RWPE2 (cell line): ENCODE results near the gene ZACN.

Source experiments
- ATAC-seq: fragments of 200-7000 bp; cut with Tn5 transposase; 3 replicates; pipeline ENCODE4 v1.9.1; 2021; ENCODE audit warnings: low read depth
- DNase-seq: peaks from one replicate; pipeline ENCODE4 v3.0.0-alpha.2; 2020; ENCODE audit warnings: low spot score
- H3K27ac ChIP-seq: fragments of 450-650 bp; 2 replicates; pipeline ENCODE4 v1.5.1; 2017; ENCODE audit warnings: mild to moderate bottlenecking; ENCODE audit not compliant: poor library complexity, severe bottlenecking
- H3K27me3 ChIP-seq: fragments of 250-450 bp; sonication (Bioruptor Pico); 2 replicates; pipeline ENCODE4 v1.5.1; 2021; ENCODE audit warnings: mild to moderate bottlenecking, moderate library complexity; ENCODE audit not compliant: insufficient read depth, poor library complexity, severe bottlenecking
- H3K36me3 ChIP-seq: fragments of 250-450 bp; sonication (Bioruptor Pico); 2 replicates; pipeline ENCODE4 v1.5.1; 2020; ENCODE audit warnings: low read depth, mild to moderate bottlenecking, moderate library complexity
- H3K4me1 ChIP-seq: fragments of 250-450 bp; sonication (Bioruptor Pico); 2 replicates; pipeline ENCODE4 v1.5.1; 2021; ENCODE audit warnings: mild to moderate bottlenecking, moderate library complexity; ENCODE audit not compliant: insufficient read depth, poor library complexity, severe bottlenecking
- H3K4me3 ChIP-seq: fragments of 250-450 bp; sonication (Bioruptor Pico); 2 replicates; pipeline ENCODE4 v1.5.1; 2021; ENCODE audit warnings: mild to moderate bottlenecking, moderate library complexity; ENCODE audit not compliant: severe bottlenecking
- H3K9me3 ChIP-seq: fragments of 250-450 bp; sonication (Bioruptor Pico); 2 replicates; pipeline ENCODE4 v1.5.1; 2021; ENCODE audit warnings: mild to moderate bottlenecking, moderate library complexity; ENCODE audit not compliant: severe bottlenecking
- CTCF ChIP-seq: fragments of 450-650 bp; IDR thresholded peaks from one replicate; pipeline ENCODE4 v1.5.1; 2017; ENCODE audit warnings: mild to moderate bottlenecking, moderate library complexity; ENCODE audit not compliant: poor library complexity, severe bottlenecking

The ZACN gene

GRCh38 chr17:76086384-76086783 is 7.4 kb downstream of the ZACN start:
- Histone ChIP-seq H3K36me3 (peaks cover 42% of the 10 kb centered on the region), H3K4me3 (no peak overlapping the region), H3K9me3 (no peaks in the 10 kb centered on the region), H3K27ac (no peak overlapping the region), H3K4me1 (no peaks in the 10 kb centered on the region), H3K27me3 (no peaks in the 10 kb centered on the region)
- DNase-seq (no peak), ATAC-seq (no peak)
- TF ChIP-seq CTCF, result no peak

GRCh38 chr17:76087531-76087930 is 8.5 kb downstream of the ZACN start:
- no peak overlapping the region for H3K27ac ChIP-seq
- no peak overlapping the region for H3K4me3 ChIP-seq
- ATAC-seq, result no peak
- no peak for TF ChIP-seq CTCF
- H3K36me3 ChIP-seq, result peaks cover 47% of the 10 kb centered on the region
- DNase-seq, result no peak
- H3K27me3 ChIP-seq, result no peaks in the 10 kb centered on the region
- no peaks in the 10 kb centered on the region for H3K4me1 ChIP-seq
- no peaks in the 10 kb centered on the region for H3K9me3 ChIP-seq

- DNase-seq, result no peak
- Histone ChIP-seq H3K4me1 (no peaks in the 10 kb centered on the region), H3K27me3 (no peaks in the 10 kb centered on the region), H3K4me3 (no peak overlapping the region), H3K9me3 (no peaks in the 10 kb centered on the region), H3K36me3 (peaks cover 47% of the 10 kb centered on the region), H3K27ac (no peak overlapping the region)
- no peak for TF ChIP-seq CTCF
- ATAC-seq, result no peak
These were observed 9.3 kb downstream of the ZACN start for GRCh38 chr17:76088041-76088867.

GRCh38 chr17:76088868-76089576 is 10.0 kb downstream of the ZACN start:
- peaks cover 50% of the 10 kb centered on the region for H3K36me3 ChIP-seq
- no peak overlapping the region for H3K27ac ChIP-seq
- H3K27me3 ChIP-seq, result no peaks in the 10 kb centered on the region
- ATAC-seq (no peak), DNase-seq (no peak)
- no peaks in the 10 kb centered on the region for H3K4me1 ChIP-seq
- H3K4me3 ChIP-seq, result no peak overlapping the region
- no peak for TF ChIP-seq CTCF
- H3K9me3 ChIP-seq, result no peaks in the 10 kb centered on the region
